ENCODE data around the gene UVSSA. TPM values are rescaled to one million over a fixed set of nuclear protein-coding genes. Genes with fewer than 3 reads are reported as not detected.

The UVSSA gene
- total RNA-seq, 4 donors from 2014 or later: 13.5 to 114 (median 34.2) TPM

GRCh38 chr4:1378559-1379231, 31.7 kb downstream of the UVSSA start:
- Histone ChIP-seq H3K36me3 (no peaks in the 10 kb centered on the region), H3K4me3 (no peak overlapping the region), H3K9me3 (no peaks in the 10 kb centered on the region), H3K27ac (no peak overlapping the region), H3K4me1 (no peaks in the 10 kb centered on the region), H3K27me3 (no peaks in the 10 kb centered on the region)
- intact Hi-C loops (cut with DNase I; ENCODE audit: low total_unique reads): no loop called here
- in situ Hi-C loops (cut with MboI; ENCODE audit: low pct_ligation_motif_present in 1 of 4, low pct_unique_long_range_greater_than_20kb in 1 of 4, low sequenced_read_pairs in 3 of 4): no loop called here
- TF ChIP-seq EP300 (IDR thresholded peaks at IDR 0.05; ENCODE audit: low read depth): no peak
- TF ChIP-seq POLR2AphosphoS5 (IDR thresholded peaks at IDR 0.05): no peak
- TF ChIP-seq POLR2A (IDR thresholded peaks at IDR 0.05): no peak
- TF ChIP-seq CTCF (IDR thresholded peaks at IDR 0.05): no peak
- 91% methylated on average over 24 of the region's 30 CpGs; no CpG with 5 or more reads in 1 of the 2 donors for WGBS, 2 donors (ENCODE audit: low coverage in 1 of 2)
- DNase-seq: no peak

- Histone ChIP-seq H3K27ac (no peak overlapping the region), H3K4me3 (no peak overlapping the region), H3K27me3 (no peaks in the 10 kb centered on the region), H3K4me1 (no peaks in the 10 kb centered on the region), H3K9me3 (no peaks in the 10 kb centered on the region), H3K36me3 (no peaks in the 10 kb centered on the region)
- no peak for TF ChIP-seq CTCF (IDR thresholded peaks at IDR 0.05)
- TF ChIP-seq POLR2A (IDR thresholded peaks at IDR 0.05): no peak
- no peak for TF ChIP-seq EP300 (IDR thresholded peaks at IDR 0.05; ENCODE audit: low read depth)
- no peak for TF ChIP-seq POLR2AphosphoS5 (IDR thresholded peaks at IDR 0.05)
- no peak for DNase-seq
- in situ Hi-C loops (cut with MboI; ENCODE audit: low pct_ligation_motif_present in 1 of 4, low pct_unique_long_range_greater_than_20kb in 1 of 4, low sequenced_read_pairs in 3 of 4) (no loop called here), intact Hi-C loops (cut with DNase I; ENCODE audit: low total_unique reads) (no loop called here)
- 89 to 90% methylated on average over 2 to 27 of the region's 27 CpGs for WGBS, 2 donors (ENCODE audit: low coverage in 1 of 2)
Observed at GRCh38 chr4:1379351-1379781, 32.4 kb downstream of the UVSSA start.

- Histone ChIP-seq H3K4me3 (no peak overlapping the region), H3K4me1 (no peaks in the 10 kb centered on the region), H3K27me3 (no peaks in the 10 kb centered on the region), H3K36me3 (no peaks in the 10 kb centered on the region), H3K27ac (no peak overlapping the region), H3K9me3 (no peaks in the 10 kb centered on the region)
- TF ChIP-seq CTCF (IDR thresholded peaks at IDR 0.05) (no peak), POLR2A (IDR thresholded peaks at IDR 0.05) (no peak), POLR2AphosphoS5 (IDR thresholded peaks at IDR 0.05) (no peak), EP300 (IDR thresholded peaks at IDR 0.05; ENCODE audit: low read depth) (no peak)
- in situ Hi-C loops (cut with MboI; ENCODE audit: low pct_ligation_motif_present in 1 of 4, low pct_unique_long_range_greater_than_20kb in 1 of 4, low sequenced_read_pairs in 3 of 4) (no loop called here), intact Hi-C loops (cut with DNase I; ENCODE audit: low total_unique reads) (no loop called here)
- WGBS, 2 donors (ENCODE audit: low coverage in 1 of 2): 91% methylated on average over 19 of the region's 31 CpGs; no CpG with 5 or more reads in 1 of the 2 donors
- no peak for DNase-seq
Observed at GRCh38 chr4:1379801-1380331, 32.9 kb downstream of the UVSSA start.

GRCh38 chr4:1380368-1381151, 33.6 kb downstream of the UVSSA start:
- H3K4me3 ChIP-seq: no peak overlapping the region
- TF ChIP-seq CTCF (IDR thresholded peaks at IDR 0.05) (no peak), POLR2A (IDR thresholded peaks at IDR 0.05) (no peak), EP300 (IDR thresholded peaks at IDR 0.05; ENCODE audit: low read depth) (no peak), POLR2AphosphoS5 (IDR thresholded peaks at IDR 0.05) (no peak)
- no peaks in the 10 kb centered on the region for H3K4me1 ChIP-seq
- H3K9me3 ChIP-seq: no peaks in the 10 kb centered on the region
- H3K36me3 ChIP-seq: no peaks in the 10 kb centered on the region
- DNase-seq: no peak
- in situ Hi-C loops (cut with MboI; ENCODE audit: low pct_ligation_motif_present in 1 of 4, low pct_unique_long_range_greater_than_20kb in 1 of 4, low sequenced_read_pairs in 3 of 4) (no loop called here), intact Hi-C loops (cut with DNase I; ENCODE audit: low total_unique reads) (no loop called here)
- WGBS, 2 donors (ENCODE audit: low coverage in 1 of 2): 95% methylated on average over 34 of the region's 36 CpGs; no CpG with 5 or more reads in 1 of the 2 donors
- H3K27me3 ChIP-seq: no peaks in the 10 kb centered on the region
- H3K27ac ChIP-seq: no peak overlapping the region
